Adrenal gland (tissue), 12 donors: ENCODE measurements around the gene CRYBG2. TPM values are rescaled to one million over a fixed set of nuclear protein-coding genes. Genes with fewer than 3 reads are reported as not detected.
"Not testable (repeated sequence)": the region's sequence is repeated elsewhere in the genome, so short reads cannot be mapped to it uniquely, and the experiment has no call there.

ENCODE experiments used
- DNase-seq, 7 donors: peaks; one replicate each; pipeline ENCODE4 v3.0.0-alpha.2; 2019 to 2020
- H3K27ac ChIP-seq, 5 donors: fragments of 200-600 bp; sonication (generic) in 4 of 5; 1 replicate in 3 of 5; 2 replicates in 2 of 5; pipeline versions ENCODE4 v1.5.1 to v1.8.0; 2016 to 2020; ENCODE audit warnings: mild to moderate bottlenecking in 1 of 5
- H3K27me3 ChIP-seq: fragments of 200-600 bp; 2 replicates; pipeline ENCODE4 v1.8.0; 2021
- H3K36me3 ChIP-seq, 2 donors: fragments of 200-600 bp; replicated peaks in 1 of 2; 1 replicate in 1 of 2; 2 replicates in 1 of 2; pipeline versions ENCODE4 v1.5.1 to v1.8.0; 2018 to 2022
- H3K4me1 ChIP-seq, 2 donors: fragments of 200-600 bp; replicated peaks in 1 of 2; 1 replicate in 1 of 2; 2 replicates in 1 of 2; pipeline versions ENCODE4 v1.5.1 to v1.8.0; 2018 to 2021
- H3K4me3 ChIP-seq, 4 donors: fragments of 200-600 bp; sonication (generic) in 3 of 4; one replicate each; pipeline ENCODE4 v1.5.1; 2016 to 2018
- H3K9me3 ChIP-seq, 3 donors: fragments of 200-600 bp; sonication (generic) in 1 of 3; replicated peaks in 1 of 3; 1 replicate in 2 of 3; 2 replicates in 1 of 3; pipeline versions ENCODE4 v1.5.1 to v1.8.0; 2016 to 2021
- CTCF ChIP-seq, 6 experiments: fragments of 450-650 bp in 4 of 6; fragments of 200-600 bp in 2 of 6; sonication (generic) in 1 of 6; IDR thresholded peaks; 1 replicate in 5 of 6; 2 replicates in 1 of 6; pipeline versions ENCODE4 v1.5.1 to v1.8.0; 2016 to 2021; ENCODE audit warnings: antibody characterized with exemption in 6 of 6, mild to moderate bottlenecking in 2 of 6, moderate library complexity in 1 of 6
- POLR2A ChIP-seq, 2 donors: fragments of 450-650 bp; IDR thresholded peaks; one replicate each; pipeline ENCODE4 v1.6.1; 2017; ENCODE audit warnings: antibody characterized with exemption in 2 of 2, mild to moderate bottlenecking in 2 of 2, moderate library complexity in 1 of 2
- WGBS, 4 donors: extraction: QIAGEN DNeasy Blood & Tissue Kit in 2 of 4; methylation state at CpG; one replicate each; pipeline versions ENCODE4 v1.1.5 to v1.1.7; 2013 to 2017; 5-methylcytosine and 5-hydroxymethylcytosine counted together
- intact Hi-C, 2 donors: fragments of 100-400 bp; cut with DNase I; formaldehyde crosslinking; loops; one replicate each; pipeline versions ENCODE4 v1.14.1 to v1.15.0; 2022 to 2023
- polyA plus RNA-seq, 3 donors: library from polyadenylated mRNA; stranded (reverse); fragments of 200-250 nt in 2 of 3; fragments of 350-450 nt in 1 of 3; fragmentation: Illumina TruSeq in 1 of 3; extraction: RNeasy Lipid Tissue Mini Kit (QIAGEN cat#74804) in 1 of 3; gene quantifications; one replicate each; pipeline ENCODE4 v1.2.3, GENCODE V29; 2013 to 2014
- total RNA-seq, 9 donors: library from RNA; depleted of rRNA in 4 of 9; stranded (reverse); fragments of >200 nt in 4 of 9; fragments of 120-200 nt in 1 of 9; fragmentation: NEBNext Ultra II Directional in 1 of 9; extraction: Animal tissue kit (Norgen Biotek cat#: 25700) in 1 of 9; gene quantifications; one replicate each; pipeline versions ENCODE4 v1.1.0 to v1.2.4, GENCODE V29; 2013 to 2023
- donor health status: healthy with polysubstance abuse.
- donor health status: Bipolar disorder and iron deficiency.
- donor health status: DM: yes; HTN: yes; CAD: no.
- donor health status: DM: no; HTN: no; CAD: no.
- donor health status: DM: no; HTN: no; CAD: no.
- donor health status: DM: yes; HTN: yes; CAD: no.

Gene CRYBG2
- total and polyA plus RNA-seq, 12 donors = 0.17 to 0.48 (median 0.20) TPM; not detected in 9

GRCh38 chr1:26388791-26389445 is 35.0 kb upstream of the CRYBG2 start:
- WGBS, 4 donors = 69 to 89% (median 79%) methylated on average over 7 of the region's 7 CpGs

DNA sequence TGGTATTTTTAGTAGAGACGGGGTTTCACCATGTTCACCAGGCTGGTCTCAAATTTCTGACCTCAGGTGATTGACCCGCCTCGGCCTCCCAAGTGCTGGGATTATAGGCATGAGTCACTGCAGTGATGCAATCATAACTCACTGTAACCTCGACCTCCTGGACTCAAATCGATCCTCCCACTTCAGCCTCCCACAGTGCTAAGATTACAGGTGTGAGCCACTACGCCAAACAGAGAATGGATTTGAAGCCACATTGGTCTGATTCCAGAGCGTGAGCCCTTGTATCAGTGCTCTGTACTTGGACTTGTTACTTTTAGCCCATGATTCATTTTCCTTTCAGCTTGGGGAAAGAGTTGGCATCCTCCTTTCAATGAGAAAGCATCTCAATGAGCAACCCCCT is 33.5 kb upstream of the CRYBG2 start:
- 51 to 63% (median 60%) methylated on average over 7 of the region's 7 CpGs for WGBS, 4 donors
- no peak for TF ChIP-seq POLR2A (IDR thresholded peaks at IDR 0.05)
- no peak for TF ChIP-seq CTCF (IDR thresholded peaks at IDR 0.05)
- peaks cover 3% of the 10 kb centered on the region for H3K27me3 ChIP-seq

More at GRCh38 chr1:26388791-26389445, 35.0 kb upstream of the CRYBG2 start:
- Histone ChIP-seq H3K36me3 (no peaks in the 10 kb centered on the region), H3K4me1 (no peaks in the 10 kb centered on the region), H3K4me3 (no peak overlapping the region), H3K27me3 (no peaks in the 10 kb centered on the region), H3K9me3 (no peaks in the 10 kb centered on the region), H3K27ac (no peak overlapping the region)
- no peak for DNase-seq
- TF ChIP-seq POLR2A (IDR thresholded peaks at IDR 0.05) = no peak
- no peak for TF ChIP-seq CTCF (IDR thresholded peaks at IDR 0.05)
- intact Hi-C loops = no loop called here

GRCh38 chr1:26385063-26385462 is 31.1 kb upstream of the CRYBG2 start:
- H3K27me3 ChIP-seq, H3K4me1 ChIP-seq, DNase-seq, H3K27ac ChIP-seq, H3K9me3 ChIP-seq, H3K36me3 ChIP-seq, intact Hi-C loops, H3K4me3 ChIP-seq: not testable (repeated sequence)
- 73 to 91% (median 89%) methylated on average over 3 of the region's 3 CpGs for WGBS, 4 donors

More for the DNA sequence above, 33.5 kb upstream of the CRYBG2 start:
- DNase-seq = no peak
- H3K4me3 ChIP-seq = no peak overlapping the region
- no peaks in the 10 kb centered on the region for H3K9me3 ChIP-seq
- no peak overlapping the region for H3K27ac ChIP-seq
- intact Hi-C loops = no loop called here
- H3K4me1 ChIP-seq = no peaks in the 10 kb centered on the region
- no peaks in the 10 kb centered on the region for H3K36me3 ChIP-seq

DNA sequence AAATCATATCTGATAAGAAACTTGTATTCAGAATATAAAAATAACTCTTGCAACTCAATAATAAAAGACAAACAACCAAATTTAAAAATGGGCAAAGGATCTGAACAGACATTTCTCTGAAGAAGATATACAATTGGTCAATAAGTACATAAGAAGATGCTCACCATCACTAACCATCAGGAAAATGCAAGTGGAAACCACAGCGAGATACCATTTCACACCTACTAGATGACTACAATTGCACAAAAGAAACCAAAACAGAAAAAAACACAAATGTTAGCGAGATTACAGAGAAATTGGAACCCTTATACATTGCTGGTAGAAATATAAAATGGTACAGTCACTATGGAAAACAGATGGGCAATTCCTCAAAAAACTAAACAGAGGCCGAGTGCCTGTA is 30.1 kb upstream of the CRYBG2 start:
- no peak overlapping the region for H3K27ac ChIP-seq
- no peaks in the 10 kb centered on the region for H3K4me1 ChIP-seq
- no peaks in the 10 kb centered on the region for H3K9me3 ChIP-seq
- H3K27me3 ChIP-seq = peaks cover 3% of the 10 kb centered on the region
- H3K36me3 ChIP-seq = no peaks in the 10 kb centered on the region
- TF ChIP-seq CTCF (IDR thresholded peaks at IDR 0.05) = no peak
- TF ChIP-seq POLR2A (IDR thresholded peaks at IDR 0.05) = no peak
- H3K4me3 ChIP-seq = no peak overlapping the region
- intact Hi-C loops = no loop called here
- WGBS, 4 donors = 72 to 84% (median 79%) methylated on average over 3 of the region's 3 CpGs
- no peak for DNase-seq

- H3K9me3 ChIP-seq = no peaks in the 10 kb centered on the region
- H3K4me1 ChIP-seq = no peaks in the 10 kb centered on the region
- intact Hi-C loops = no loop called here
- TF ChIP-seq POLR2A (IDR thresholded peaks at IDR 0.05) (no peak), CTCF (IDR thresholded peaks at IDR 0.05) (no peak)
- H3K27me3 ChIP-seq = peaks cover 3% of the 10 kb centered on the region
- no peak for DNase-seq
- no peak overlapping the region for H3K27ac ChIP-seq
- 76 to 93% (median 89%) methylated on average over 3 of the region's 3 CpGs for WGBS, 4 donors
- H3K4me3 ChIP-seq = no peak overlapping the region
- H3K36me3 ChIP-seq = no peaks in the 10 kb centered on the region
Observed at GRCh38 chr1:26378879-26379251, 24.9 kb upstream of the CRYBG2 start.
